Mesenchymal stem cell (in vitro differentiated cells and primary cell): ENCODE data around the gene CROCC2.

Source experiments
- DNase-seq: peaks from one replicate; pipeline ENCODE4 v3.0.0-alpha.2; 2013
- H2AFZ ChIP-seq: one replicate; pipeline ENCODE4 v1.6.1; 2013; ENCODE audit warnings: low read depth, mild to moderate bottlenecking, control low read depth, inconsistent platforms, low read length, moderate library complexity
- H2AK5ac ChIP-seq: 2 replicates; pipeline ENCODE4 v1.6.1; 2013; ENCODE audit warnings: low read length, moderate library complexity, mild to moderate bottlenecking, inconsistent platforms; ENCODE audit not compliant: severe bottlenecking
- H2BK120ac ChIP-seq: one replicate; pipeline ENCODE4 v1.6.1; 2013; ENCODE audit warnings: low read depth, mild to moderate bottlenecking, inconsistent platforms, low read length, moderate library complexity
- H2BK12ac ChIP-seq, 2 experiments: one replicate each; pipeline ENCODE4 v1.6.1; 2013; ENCODE audit warnings: inconsistent platforms in 2 of 2, low read length in 2 of 2, mild to moderate bottlenecking in 2 of 2, moderate library complexity in 2 of 2, control low read depth in 1 of 2
- H2BK15ac ChIP-seq: one replicate; pipeline ENCODE4 v1.6.1; 2013; ENCODE audit warnings: mild to moderate bottlenecking, low read depth, inconsistent platforms; ENCODE audit not compliant: poor library complexity, severe bottlenecking
- H2BK5ac ChIP-seq: 2 replicates; pipeline ENCODE4 v1.6.1; 2013; ENCODE audit warnings: low read depth, mild to moderate bottlenecking, low read length, control low read depth, inconsistent platforms; ENCODE audit not compliant: poor library complexity, severe bottlenecking
- H3K14ac ChIP-seq, 2 experiments: one replicate each; pipeline ENCODE4 v1.6.1; 2013; ENCODE audit warnings: inconsistent platforms in 2 of 2, low read length in 2 of 2, control low read depth in 1 of 2, mild to moderate bottlenecking in 1 of 2, moderate library complexity in 1 of 2
- H3K18ac ChIP-seq, 2 experiments: one replicate each; pipeline ENCODE4 v1.6.1; 2013; ENCODE audit warnings: inconsistent platforms in 2 of 2, low read length in 2 of 2, control low read depth in 1 of 2, low read depth in 1 of 2, mild to moderate bottlenecking in 1 of 2
- H3K23ac ChIP-seq, 2 experiments: one replicate each; pipeline ENCODE4 v1.6.1; 2013; ENCODE audit warnings: inconsistent platforms in 2 of 2, low read length in 2 of 2, mild to moderate bottlenecking in 2 of 2, moderate library complexity in 2 of 2, control low read depth in 1 of 2
- H3K27ac ChIP-seq: 2 replicates; pipeline ENCODE4 v1.5.1; 2013; ENCODE audit warnings: mild to moderate bottlenecking, moderate library complexity, low read length, control low read depth, inconsistent platforms; ENCODE audit not compliant: poor library complexity, severe bottlenecking
- H3K27me3 ChIP-seq, 2 experiments: 2 replicates each; pipeline versions ENCODE4 v1.6.1 to v1.7.0; 2013; ENCODE audit warnings: low read length in 2 of 2, mild to moderate bottlenecking in 2 of 2, moderate library complexity in 2 of 2, control low read depth in 1 of 2, inconsistent platforms in 1 of 2; ENCODE audit not compliant: control insufficient read depth in 1 of 2, insufficient read depth in 1 of 2
- H3K36me3 ChIP-seq, 2 experiments: 2 replicates each; pipeline versions ENCODE4 v1.6.1 to v1.7.0; 2013; ENCODE audit warnings: low read length in 2 of 2, control low read depth in 1 of 2, inconsistent platforms in 1 of 2, low read depth in 1 of 2, mild to moderate bottlenecking in 1 of 2; ENCODE audit not compliant: insufficient read depth in 2 of 2, control insufficient read depth in 1 of 2
- H3K4ac ChIP-seq, 2 experiments: one replicate each; pipeline ENCODE4 v1.6.1; 2013; ENCODE audit warnings: inconsistent platforms in 2 of 2, low read length in 2 of 2, mild to moderate bottlenecking in 2 of 2, moderate library complexity in 2 of 2, control low read depth in 1 of 2, low read depth in 1 of 2
- H3K4me1 ChIP-seq: 2 replicates; pipeline ENCODE4 v1.6.1; 2013; ENCODE audit warnings: low read depth, low read length, control low read depth; ENCODE audit not compliant: control insufficient read depth, insufficient read depth
- H3K4me2 ChIP-seq: 2 replicates; pipeline ENCODE4 v1.6.1; 2013; ENCODE audit warnings: low read length, mild to moderate bottlenecking, inconsistent platforms; ENCODE audit not compliant: poor library complexity, severe bottlenecking
- H3K4me3 ChIP-seq, 2 experiments: 2 replicates each; pipeline versions ENCODE4 v1.5.1 to v1.7.0; 2013; ENCODE audit warnings: low read length in 2 of 2, mild to moderate bottlenecking in 2 of 2, control low read depth in 1 of 2, low read depth in 1 of 2; ENCODE audit not compliant: insufficient read depth in 1 of 2
- H3K79me1 ChIP-seq: replicated peaks from 2 replicates; pipeline ENCODE4 v1.6.1; 2013; ENCODE audit warnings: mild to moderate bottlenecking, control low read depth, low read length, inconsistent platforms; ENCODE audit not compliant: poor library complexity, severe bottlenecking
- H3K9ac ChIP-seq: 2 replicates; pipeline ENCODE4 v1.7.0; 2013; ENCODE audit warnings: mild to moderate bottlenecking, low read length, moderate library complexity
- H3K9me3 ChIP-seq: 2 replicates; pipeline ENCODE4 v1.7.0; 2013; ENCODE audit warnings: mild to moderate bottlenecking, low read length; ENCODE audit not compliant: control insufficient read depth
- H4K8ac ChIP-seq: one replicate; pipeline ENCODE4 v1.6.1; 2013; ENCODE audit warnings: inconsistent platforms, mild to moderate bottlenecking, low read length, moderate library complexity
- H4K91ac ChIP-seq: one replicate; pipeline ENCODE4 v1.6.1; 2013; ENCODE audit warnings: mild to moderate bottlenecking, low read length, inconsistent platforms
- WGBS: methylation state at CpG from one replicate; pipeline ENCODE4 v1.1.7; 2013; ENCODE audit warnings: mixed read lengths; 5-methylcytosine and 5-hydroxymethylcytosine counted together

CROCC2 gene

DNA sequence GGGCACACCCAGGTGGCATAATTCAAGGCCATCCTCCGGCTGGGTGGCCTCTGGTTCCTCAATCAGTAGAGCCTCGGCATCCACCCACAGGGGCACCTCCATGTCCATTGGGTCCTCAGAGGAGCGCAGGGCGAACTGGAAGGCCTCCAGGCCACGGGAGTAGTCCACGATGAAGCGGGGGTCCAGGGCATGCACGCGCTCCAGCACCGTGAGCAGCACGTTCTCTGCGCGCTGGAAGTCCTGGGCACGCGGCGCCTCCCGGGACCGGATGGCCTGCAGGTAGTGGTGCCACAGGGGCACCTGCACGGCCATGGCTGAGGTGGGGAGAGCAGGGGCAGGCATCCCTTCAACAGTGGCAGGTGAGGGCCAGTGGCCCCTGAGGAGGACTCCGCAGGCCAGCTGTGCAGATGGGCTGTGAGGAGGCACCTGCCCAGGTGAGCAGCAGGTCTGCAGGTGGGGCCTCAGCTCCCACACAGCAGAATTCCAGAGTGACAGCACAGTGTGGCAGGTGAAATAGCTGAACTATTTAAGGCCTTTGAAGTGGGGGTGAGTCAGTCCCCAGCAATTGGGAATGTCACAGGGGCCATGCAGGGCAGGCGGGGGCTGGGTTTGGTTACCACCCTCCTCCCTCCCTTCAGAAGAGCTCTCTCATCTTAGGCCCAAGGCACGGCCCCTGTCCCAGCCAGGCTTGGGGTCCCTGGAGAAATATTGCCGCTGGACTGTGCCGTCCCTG is 10.3 kb upstream of the CROCC2 start, which contains the start of gene MAB21L4:
TSS of gene MAB21L4 (minus strand) at position 501 of the 733 bp plus-strand sequence. CDS start at position 342, 159 bp downstream.
- Histone ChIP-seq H3K4me3 (no peak within 1 kb of the TSS), H3K23ac (no peak within 1 kb of the TSS), H3K18ac (no peak within 1 kb of the TSS), H4K8ac (no peak within 1 kb of the TSS), H3K4ac (no peak within 1 kb of the TSS), H3K9me3 (peaks cover 3% of the 10 kb centered on the region), H4K91ac (no peak within 1 kb of the TSS), H2BK12ac (no peak within 1 kb of the TSS), H2AFZ (no peak within 1 kb of the TSS), H2BK5ac (no peak within 1 kb of the TSS), H2BK120ac (no peak within 1 kb of the TSS), H3K9ac (no peak within 1 kb of the TSS), H2BK15ac (no peak within 1 kb of the TSS), H3K36me3 (no peaks in the 10 kb centered on the region), H3K14ac (no peak within 1 kb of the TSS), H3K27ac (no peak within 1 kb of the TSS), H3K4me2 (no peak within 1 kb of the TSS), H3K4me1 (peaks cover 17% of the 10 kb centered on the region), H2AK5ac (no peak within 1 kb of the TSS), H3K27me3 (peaks cover 0 to 14% of the 10 kb centered on the region in 2 experiments), H3K79me1 (no peaks in the 10 kb centered on the region)
- 83% methylated on average over 24 of the region's 24 CpGs for WGBS
- DNase-seq: no peak

GRCh38 chr2:240896394-240896793 is 9.7 kb upstream of the CROCC2 start:
- WGBS: 68% methylated on average over 6 of the region's 7 CpGs
- Histone ChIP-seq H2BK5ac (no peak overlapping the region), H3K79me1 (no peaks in the 10 kb centered on the region), H3K23ac (no peak overlapping the region), H3K9me3 (peaks cover 7% of the 10 kb centered on the region), H3K36me3 (no peaks in the 10 kb centered on the region), H4K91ac (no peak overlapping the region), H2BK120ac (no peak overlapping the region), H3K4me3 (no peak overlapping the region), H3K27me3 (peaks cover 0 to 10% of the 10 kb centered on the region in 2 experiments), H2AFZ (no peak overlapping the region), H3K9ac (no peak overlapping the region), H3K18ac (no peak overlapping the region), H4K8ac (no peak overlapping the region), H2AK5ac (no peak overlapping the region), H2BK12ac (no peak overlapping the region), H3K27ac (no peak overlapping the region), H3K4me1 (peaks cover 17% of the 10 kb centered on the region), H3K14ac (no peak overlapping the region), H3K4me2 (no peak overlapping the region), H3K4ac (no peak overlapping the region), H2BK15ac (no peak overlapping the region)
- DNase-seq: no peak

DNA sequence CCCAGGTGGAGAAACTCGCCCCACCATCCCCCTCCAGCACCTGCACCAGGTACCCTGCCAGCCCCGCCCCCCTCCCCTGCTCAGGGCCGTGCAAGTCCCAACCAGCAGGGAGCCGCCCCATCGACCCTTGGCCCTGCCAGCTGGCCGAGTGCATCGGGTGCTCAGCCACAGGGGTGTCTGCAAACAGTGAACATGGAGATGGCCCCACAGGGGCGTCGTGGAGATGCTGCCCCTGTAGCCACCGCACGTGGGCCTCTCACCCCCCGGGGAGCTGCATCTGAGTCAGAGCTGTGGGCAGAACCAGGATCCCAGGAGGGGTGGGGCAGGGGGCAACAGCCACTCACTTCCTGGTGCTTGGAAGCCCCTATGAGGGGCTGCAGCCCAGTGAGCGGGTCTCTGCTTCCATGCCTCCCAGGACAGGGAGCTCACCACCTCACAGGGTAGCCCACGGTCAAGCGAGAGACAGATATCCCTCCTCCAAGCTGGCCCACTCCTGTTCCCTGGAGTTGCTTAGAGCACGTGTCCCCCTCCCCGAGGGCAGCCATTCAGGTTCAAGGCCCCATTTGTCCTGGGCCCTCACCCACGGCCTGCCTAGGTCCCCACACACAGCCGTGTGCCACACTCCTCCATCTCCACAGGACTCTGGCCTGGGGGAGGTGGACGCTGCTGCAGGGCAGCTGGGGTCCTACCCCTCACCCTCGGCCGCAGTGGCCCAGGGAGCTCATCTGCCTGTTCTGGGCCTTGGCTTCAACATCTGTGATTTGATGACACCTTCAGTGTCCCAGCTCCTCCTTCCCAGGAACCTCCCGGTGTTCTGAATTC is 9.1 kb upstream of the CROCC2 start:
- no peak overlapping the region for H2AFZ ChIP-seq
- H3K18ac ChIP-seq: no peak overlapping the region
- H4K91ac ChIP-seq: no peak overlapping the region
- no peak overlapping the region for H3K4me3 ChIP-seq
- H3K4ac ChIP-seq: no peak overlapping the region
- no peak overlapping the region for H2BK120ac ChIP-seq
- H4K8ac ChIP-seq: no peak overlapping the region
- H3K27me3 ChIP-seq: peaks cover 0 to 6% of the 10 kb centered on the region in 2 experiments
- H3K23ac ChIP-seq: no peak overlapping the region
- H2BK12ac ChIP-seq: no peak overlapping the region
- 64% methylated on average over 22 of the region's 23 CpGs for WGBS
- no peaks in the 10 kb centered on the region for H3K36me3 ChIP-seq
- H3K4me1 ChIP-seq: peaks cover 17% of the 10 kb centered on the region
- DNase-seq: no peak
- H3K27ac ChIP-seq: no peak overlapping the region
- H3K4me2 ChIP-seq: no peak overlapping the region
- peaks cover 7% of the 10 kb centered on the region for H3K9me3 ChIP-seq
- no peak overlapping the region for H3K9ac ChIP-seq
- no peak overlapping the region for H2BK15ac ChIP-seq
- H2AK5ac ChIP-seq: no peak overlapping the region
- H3K79me1 ChIP-seq: no peaks in the 10 kb centered on the region
- H3K14ac ChIP-seq: no peak overlapping the region
- no peak overlapping the region for H2BK5ac ChIP-seq

DNA sequence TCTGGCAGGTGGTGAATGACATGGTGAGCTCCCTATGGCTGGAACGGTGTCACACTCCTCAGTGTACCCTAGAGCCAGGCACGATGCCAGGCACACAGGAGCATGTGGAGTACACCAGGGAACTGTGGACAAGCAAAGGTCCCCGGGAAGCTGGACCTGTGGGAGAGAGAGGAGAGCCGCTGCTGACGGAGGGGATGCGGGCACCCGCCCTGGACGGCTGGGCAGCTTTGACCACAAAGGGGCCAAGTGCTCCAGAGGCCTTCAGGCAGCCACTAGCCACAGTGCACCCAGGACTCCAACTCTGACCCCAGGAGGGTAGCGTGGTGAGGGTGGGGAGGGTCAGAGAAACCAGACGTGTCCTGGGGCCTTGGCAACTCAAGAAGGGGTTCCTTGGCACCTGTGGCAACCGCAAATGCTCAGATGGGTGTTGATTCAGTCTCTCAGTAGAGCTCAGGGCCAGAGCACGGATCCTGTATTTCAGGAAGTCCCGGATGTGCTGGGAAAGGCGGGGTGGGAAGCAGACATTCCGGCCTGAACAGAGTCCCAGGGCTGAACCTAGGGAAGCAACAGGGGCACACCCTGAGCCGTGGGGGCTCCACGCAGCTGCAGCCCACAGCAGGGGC is 7.9 kb upstream of the CROCC2 start:
- H3K79me1 ChIP-seq: no peaks in the 10 kb centered on the region
- no peak overlapping the region for H2BK120ac ChIP-seq
- no peak overlapping the region for H3K27ac ChIP-seq
- no peak overlapping the region for H4K91ac ChIP-seq
- no peak overlapping the region for H2BK12ac ChIP-seq
- H2BK15ac ChIP-seq: no peak overlapping the region
- H3K4me3 ChIP-seq: no peak overlapping the region
- H2BK5ac ChIP-seq: no peak overlapping the region
- H3K14ac ChIP-seq: no peak overlapping the region
- DNase-seq: no peak
- H3K36me3 ChIP-seq: no peaks in the 10 kb centered on the region
- no peak overlapping the region for H3K9ac ChIP-seq
- no peak overlapping the region for H2AK5ac ChIP-seq
- no peak overlapping the region for H3K18ac ChIP-seq
- no peak overlapping the region for H4K8ac ChIP-seq
- WGBS: 80% methylated on average over 17 of the region's 17 CpGs
- no peak overlapping the region for H2AFZ ChIP-seq
- no peak overlapping the region for H3K23ac ChIP-seq
- no peak overlapping the region for H3K4me2 ChIP-seq
- H3K27me3 ChIP-seq: peaks cover 0 to 14% of the 10 kb centered on the region in 2 experiments
- peaks cover 17% of the 10 kb centered on the region for H3K4me1 ChIP-seq
- peaks cover 7% of the 10 kb centered on the region for H3K9me3 ChIP-seq
- no peak overlapping the region for H3K4ac ChIP-seq
